ENCODE results near the gene TSPO.

DNA sequence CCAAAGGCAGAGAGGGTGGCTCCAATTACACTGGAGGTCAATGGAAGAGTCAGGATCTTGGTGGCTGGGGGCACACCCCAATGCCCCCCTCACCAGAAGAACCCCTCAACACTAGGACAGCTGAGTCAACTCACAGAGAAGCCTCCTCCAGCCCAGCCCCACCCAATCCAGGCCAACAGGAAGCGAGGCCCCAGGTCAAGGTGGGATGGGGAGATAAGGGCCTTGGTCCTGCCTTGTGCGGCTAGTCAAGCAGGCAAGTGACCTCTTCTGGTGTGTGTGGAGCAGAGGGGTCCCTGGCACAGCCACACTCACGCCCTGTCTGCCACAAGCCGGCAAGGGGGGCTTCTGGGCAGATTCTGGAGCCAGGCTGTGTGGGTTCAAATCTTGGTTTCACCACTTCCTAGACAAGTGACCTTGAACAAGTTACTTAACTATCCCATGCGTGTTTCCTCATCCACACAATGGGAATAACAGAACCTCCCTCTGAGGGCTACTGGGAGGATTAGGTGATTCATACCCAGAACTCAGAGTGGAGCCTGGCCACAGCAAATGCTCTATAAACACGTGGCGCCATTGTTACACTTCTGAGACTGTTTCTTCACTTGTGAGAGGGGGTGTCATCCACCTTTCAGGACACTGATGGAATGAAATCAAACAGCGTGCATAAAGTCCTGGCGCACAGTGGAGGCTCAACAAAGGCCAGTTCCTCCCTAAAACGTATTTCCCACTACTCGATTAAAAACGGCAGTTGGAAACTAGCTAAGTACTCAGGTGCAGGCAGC, 32.3 kb downstream of the TSPO start:
- TF ChIP-seq, protein P1, sequence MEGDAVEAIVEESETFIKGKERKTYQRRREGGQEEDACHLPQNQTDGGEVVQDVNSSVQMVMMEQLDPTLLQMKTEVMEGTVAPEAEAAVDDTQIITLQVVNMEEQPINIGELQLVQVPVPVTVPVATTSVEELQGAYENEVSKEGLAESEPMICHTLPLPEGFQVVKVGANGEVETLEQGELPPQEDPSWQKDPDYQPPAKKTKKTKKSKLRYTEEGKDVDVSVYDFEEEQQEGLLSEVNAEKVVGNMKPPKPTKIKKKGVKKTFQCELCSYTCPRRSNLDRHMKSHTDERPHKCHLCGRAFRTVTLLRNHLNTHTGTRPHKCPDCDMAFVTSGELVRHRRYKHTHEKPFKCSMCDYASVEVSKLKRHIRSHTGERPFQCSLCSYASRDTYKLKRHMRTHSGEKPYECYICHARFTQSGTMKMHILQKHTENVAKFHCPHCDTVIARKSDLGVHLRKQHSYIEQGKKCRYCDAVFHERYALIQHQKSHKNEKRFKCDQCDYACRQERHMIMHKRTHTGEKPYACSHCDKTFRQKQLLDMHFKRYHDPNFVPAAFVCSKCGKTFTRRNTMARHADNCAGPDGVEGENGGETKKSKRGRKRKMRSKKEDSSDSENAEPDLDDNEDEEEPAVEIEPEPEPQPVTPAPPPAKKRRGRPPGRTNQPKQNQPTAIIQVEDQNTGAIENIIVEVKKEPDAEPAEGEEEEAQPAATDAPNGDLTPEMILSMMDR (conservative IDR thresholded peaks at IDR 0.05) = no peak
- no peak for TF ChIP-seq EZH2 (IDR thresholded peaks at IDR 0.05; ENCODE audit: low read depth)

Data from PC-9 (cell line).